ENCODE data around the gene LCA5L. TPM values are rescaled to one million over a fixed set of nuclear protein-coding genes. Genes with fewer than 3 reads are reported as not detected.

The LCA5L gene
- total and polyA plus RNA-seq, 2 experiments from 2014 or later, result 0.69 to 1.4 TPM

DNA sequence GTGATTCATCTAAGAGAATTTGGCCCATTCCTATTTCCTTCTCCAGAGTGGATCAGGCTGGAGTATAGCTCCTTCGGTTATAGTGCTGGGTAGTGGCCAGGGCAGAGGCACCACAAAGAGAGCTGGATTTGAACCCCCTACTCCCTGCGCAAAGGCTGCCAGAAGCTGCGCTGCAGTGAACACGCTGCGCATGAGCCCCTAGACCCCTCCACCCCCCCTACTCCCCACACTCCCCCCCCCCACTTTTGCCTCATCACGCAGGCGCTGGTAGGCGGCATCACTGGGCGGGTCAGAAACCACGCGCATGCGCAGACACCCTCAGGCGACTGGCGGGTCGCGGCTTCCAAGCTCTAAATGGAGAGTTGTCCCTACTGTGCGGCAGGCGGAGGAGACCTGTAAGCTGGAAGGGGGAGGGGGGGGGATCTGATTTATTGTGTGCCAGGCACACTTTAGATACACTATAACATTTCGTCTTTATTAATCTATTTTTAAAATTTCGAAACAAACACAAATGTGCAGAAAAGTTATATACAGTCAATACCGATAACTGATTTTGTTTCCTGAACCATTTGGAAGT, 58.0 kb downstream of the LCA5L start:
- Mint-ChIP-seq H3K27ac (peak overlapping the region; percentile 89; the same call in 1 of the 2 replicates), H3K4me1 (peaks cover 42% of the 10 kb centered on the region)
- peak; percentile 96 for DNase-seq (ENCODE audit: low spot score)

DNA sequence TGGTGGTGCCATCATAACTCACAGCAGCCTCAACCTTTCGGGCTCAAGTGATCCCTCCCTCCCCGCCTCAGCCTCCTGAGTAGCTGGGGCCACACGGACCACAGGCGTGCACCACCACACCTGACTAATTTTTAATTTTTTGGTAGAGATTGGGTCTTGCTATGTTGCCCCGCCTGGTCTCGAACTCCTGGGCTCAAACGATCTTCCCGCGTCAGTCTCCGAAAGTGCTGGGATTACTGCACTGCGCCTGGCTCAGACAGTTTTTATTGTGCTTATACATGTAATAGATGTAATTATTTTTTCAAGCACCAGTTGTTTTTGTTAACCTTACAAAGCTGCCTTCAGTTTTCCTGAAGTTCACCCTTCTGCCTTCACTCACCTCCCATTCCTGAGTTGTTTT, 58.7 kb downstream of the LCA5L start:
- peaks cover 42% of the 10 kb centered on the region for H3K4me1 Mint-ChIP-seq
- H3K27ac Mint-ChIP-seq, result peak overlapping the region; percentile 88; the same call in 1 of the 2 replicates
- Histone ChIP-seq H3K36me3 (ENCODE audit: insufficient read depth) (no peaks in the 10 kb centered on the region; the same call in none of the 2 replicates), H3K9me2 (ENCODE audit: insufficient read depth) (no peaks in the 10 kb centered on the region), H3K4me2 (peak overlapping the region; percentile 67; the same call in 1 of the 2 replicates), H2AFZ (no peak overlapping the region), H3K27me3 (ENCODE audit: insufficient read depth) (no peaks in the 10 kb centered on the region), H3K4me1 (ENCODE audit: insufficient read depth) (peaks cover 6% of the 10 kb centered on the region), H3K4me3 (peak overlapping the region; percentile 46; the same call in 1 of the 2 replicates), H3F3A (replicated peaks; ENCODE audit: low read depth) (peaks cover 12% of the 10 kb centered on the region), H4K20me1 (replicated peaks; ENCODE audit: insufficient read depth) (peaks cover 12% of the 10 kb centered on the region), H3K27ac (ENCODE audit: low read depth) (no peak overlapping the region), H3K79me2 (replicated peaks; ENCODE audit: insufficient read depth) (peaks cover 21% of the 10 kb centered on the region)
- peak overlapping the region; percentile 74; the same call in 1 of the 3 replicates for H3K4me3 Mint-ChIP-seq
- H3K9me3 Mint-ChIP-seq, result no peaks in the 10 kb centered on the region
- ATAC-seq, result no peak
- no peak for TF ChIP-seq EZH2 (IDR thresholded peaks at IDR 0.05; ENCODE audit: low read depth, unreplicated experiment)
- TF ChIP-seq POLR2AphosphoS5 (IDR thresholded peaks at IDR 0.05; ENCODE audit: low read depth), result no peak
- TF ChIP-seq ZNF331 (CRISPR knock-in tag; IDR thresholded peaks at IDR 0.05; ENCODE audit: low read depth), result no peak
- TF ChIP-seq, protein P1, sequence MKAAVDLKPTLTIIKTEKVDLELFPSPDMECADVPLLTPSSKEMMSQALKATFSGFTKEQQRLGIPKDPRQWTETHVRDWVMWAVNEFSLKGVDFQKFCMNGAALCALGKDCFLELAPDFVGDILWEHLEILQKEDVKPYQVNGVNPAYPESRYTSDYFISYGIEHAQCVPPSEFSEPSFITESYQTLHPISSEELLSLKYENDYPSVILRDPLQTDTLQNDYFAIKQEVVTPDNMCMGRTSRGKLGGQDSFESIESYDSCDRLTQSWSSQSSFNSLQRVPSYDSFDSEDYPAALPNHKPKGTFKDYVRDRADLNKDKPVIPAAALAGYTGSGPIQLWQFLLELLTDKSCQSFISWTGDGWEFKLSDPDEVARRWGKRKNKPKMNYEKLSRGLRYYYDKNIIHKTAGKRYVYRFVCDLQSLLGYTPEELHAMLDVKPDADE (IDR thresholded peaks at IDR 0.05), result no peak
- TF ChIP-seq, protein P2, sequence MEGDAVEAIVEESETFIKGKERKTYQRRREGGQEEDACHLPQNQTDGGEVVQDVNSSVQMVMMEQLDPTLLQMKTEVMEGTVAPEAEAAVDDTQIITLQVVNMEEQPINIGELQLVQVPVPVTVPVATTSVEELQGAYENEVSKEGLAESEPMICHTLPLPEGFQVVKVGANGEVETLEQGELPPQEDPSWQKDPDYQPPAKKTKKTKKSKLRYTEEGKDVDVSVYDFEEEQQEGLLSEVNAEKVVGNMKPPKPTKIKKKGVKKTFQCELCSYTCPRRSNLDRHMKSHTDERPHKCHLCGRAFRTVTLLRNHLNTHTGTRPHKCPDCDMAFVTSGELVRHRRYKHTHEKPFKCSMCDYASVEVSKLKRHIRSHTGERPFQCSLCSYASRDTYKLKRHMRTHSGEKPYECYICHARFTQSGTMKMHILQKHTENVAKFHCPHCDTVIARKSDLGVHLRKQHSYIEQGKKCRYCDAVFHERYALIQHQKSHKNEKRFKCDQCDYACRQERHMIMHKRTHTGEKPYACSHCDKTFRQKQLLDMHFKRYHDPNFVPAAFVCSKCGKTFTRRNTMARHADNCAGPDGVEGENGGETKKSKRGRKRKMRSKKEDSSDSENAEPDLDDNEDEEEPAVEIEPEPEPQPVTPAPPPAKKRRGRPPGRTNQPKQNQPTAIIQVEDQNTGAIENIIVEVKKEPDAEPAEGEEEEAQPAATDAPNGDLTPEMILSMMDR (conservative IDR thresholded peaks at IDR 0.05; ENCODE audit: low read depth in 2 of 2), result no peak
- no peak for TF ChIP-seq EZH2phosphoT487 (IDR thresholded peaks at IDR 0.05; ENCODE audit: unreplicated experiment)
- TF ChIP-seq ZNF114 (CRISPR knock-in tag; IDR thresholded peaks at IDR 0.05), result no peak
- TF ChIP-seq STAT1 (IDR thresholded peaks at IDR 0.05; ENCODE audit: unreplicated experiment), result no peak
- no peak for DNase-seq (ENCODE audit: low spot score)
- peaks cover 12% of the 10 kb centered on the region for H3K36me3 Mint-ChIP-seq (ENCODE audit: low read depth)
- peaks cover 28% of the 10 kb centered on the region for H3K27me3 Mint-ChIP-seq (ENCODE audit: insufficient read depth, low read depth, poor library complexity)

More for the DNA sequence above, 58.0 kb downstream of the LCA5L start:
- H3K4me3 ChIP-seq, result peak overlapping the region; percentile 66
- peak; percentile 30 for ATAC-seq
- peaks cover 15% of the 10 kb centered on the region for H3K79me2 ChIP-seq (replicated peaks; ENCODE audit: insufficient read depth)
- peaks cover 6% of the 10 kb centered on the region for H3K4me1 ChIP-seq (ENCODE audit: insufficient read depth)
- H3K36me3 ChIP-seq (ENCODE audit: insufficient read depth), result peaks cover 4% of the 10 kb centered on the region
- H2AFZ ChIP-seq, result peak overlapping the region; percentile 89; the same call in 1 of the 2 replicates
- peaks cover 12% of the 10 kb centered on the region for H3F3A ChIP-seq (replicated peaks; ENCODE audit: low read depth)
- peak overlapping the region; percentile 87 for H3K4me2 ChIP-seq
- H3K27ac ChIP-seq (ENCODE audit: low read depth), result peak overlapping the region; percentile 78
- peaks cover 12% of the 10 kb centered on the region; the same call in 1 of the 2 replicates for H4K20me1 ChIP-seq (replicated peaks; ENCODE audit: insufficient read depth)
- H3K27me3 Mint-ChIP-seq (ENCODE audit: insufficient read depth, low read depth, poor library complexity), result peaks cover 28% of the 10 kb centered on the region
- H3K4me3 Mint-ChIP-seq, result peak overlapping the region; percentile 74
- TF ChIP-seq NANOG (IDR thresholded peaks at IDR 0.05; ENCODE audit: borderline replicate concordance), result no peak
- TF ChIP-seq POLR2AphosphoS5 (IDR thresholded peaks at IDR 0.05; ENCODE audit: low read depth), result peak; percentile 51
- TF ChIP-seq CREB1 (CRISPR knock-in tag; IDR thresholded peaks at IDR 0.05; ENCODE audit: low read depth), result 0 out of 2 replicates have a peak, but pooled peaks have one; percentile 38
- H3K9me3 Mint-ChIP-seq, result no peaks in the 10 kb centered on the region
- H3K36me3 Mint-ChIP-seq (ENCODE audit: low read depth), result peaks cover 16% of the 10 kb centered on the region
- no peaks in the 10 kb centered on the region for H3K27me3 ChIP-seq (ENCODE audit: insufficient read depth)
- H3K9me2 ChIP-seq (ENCODE audit: insufficient read depth), result no peaks in the 10 kb centered on the region
